Nephron progenitor cell (in vitro differentiated cells): ENCODE measurements around the gene MPST.

Source experiments
- DNase-seq: peaks from one replicate; pipeline ENCODE4 v3.0.0; 2021
- H3K27ac Mint-ChIP-seq: 2 replicates; pipeline ENCODE4 v1.8.0; 2021; ENCODE audit warnings: mild to moderate bottlenecking, moderate library complexity, mixed read lengths
- H3K27me3 Mint-ChIP-seq: 2 replicates; pipeline ENCODE4 v1.8.0; 2021; ENCODE audit warnings: mild to moderate bottlenecking, low read depth, mixed read lengths; ENCODE audit not compliant: poor library complexity
- H3K36me3 Mint-ChIP-seq: 2 replicates; pipeline ENCODE4 v1.8.0; 2021; ENCODE audit warnings: low read depth, mixed read lengths
- H3K4me1 Mint-ChIP-seq: 2 replicates; pipeline ENCODE4 v1.8.0; 2021; ENCODE audit warnings: mixed read lengths
- H3K4me3 Mint-ChIP-seq: 2 replicates; pipeline ENCODE4 v1.8.0; 2021; ENCODE audit warnings: mild to moderate bottlenecking, moderate library complexity, mixed read lengths
- H3K9me3 Mint-ChIP-seq: 2 replicates; pipeline ENCODE4 v1.8.0; 2021; ENCODE audit warnings: mild to moderate bottlenecking, moderate library complexity, mixed read lengths
- TF ChIP-seq, protein P1 (sequence below): fragments of 200-600 bp; sonication (generic); IDR thresholded peaks from 2 replicates; pipeline ENCODE4 v1.5.0; 2021; ENCODE audit warnings: antibody characterized with exemption

The MPST gene

DNA sequence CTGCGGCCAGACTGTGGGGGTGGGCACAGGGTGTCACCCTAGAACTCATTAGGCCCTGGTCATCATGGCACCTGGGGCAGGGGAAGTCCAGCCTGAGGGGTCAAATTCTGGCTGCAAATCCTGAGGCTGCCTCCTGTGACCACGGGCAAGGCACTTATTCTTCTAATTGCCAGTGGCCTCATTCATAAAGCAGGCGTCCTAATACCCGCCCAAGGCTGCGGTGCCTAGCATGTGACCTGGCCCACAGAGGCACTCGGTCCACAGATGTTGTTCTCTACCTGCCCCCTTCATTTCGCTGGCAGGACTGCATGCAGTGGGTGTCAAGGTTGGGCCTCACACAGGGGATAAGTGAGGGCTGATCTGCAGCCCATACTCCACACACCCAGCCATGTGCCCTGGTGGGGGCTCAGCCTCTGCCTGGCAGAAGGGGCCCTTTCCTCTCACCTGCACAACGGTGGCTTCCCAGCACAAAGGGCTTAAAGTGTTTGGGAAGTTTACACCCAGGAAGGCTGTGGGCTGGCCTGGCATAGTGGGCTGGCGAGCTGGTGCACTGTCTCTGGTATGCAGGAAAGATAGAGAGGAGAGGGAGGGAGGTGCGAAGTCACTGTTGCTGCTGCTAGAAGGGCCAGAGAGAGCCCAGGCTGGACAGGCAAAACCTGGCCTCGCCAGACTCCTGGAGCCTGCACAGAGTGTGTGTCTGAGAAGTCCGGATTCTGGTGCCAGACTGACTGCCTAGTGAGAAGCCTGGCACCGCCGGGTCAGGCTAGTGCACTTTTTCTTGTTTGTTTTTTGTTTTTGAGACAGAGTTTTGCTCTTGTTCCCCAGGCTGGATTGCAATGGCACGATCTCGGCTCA is 3.2 kb downstream of the MPST start:
- Mint-ChIP-seq H3K36me3 (peaks cover 35% of the 10 kb centered on the region), H3K4me1 (peaks cover 55% of the 10 kb centered on the region), H3K9me3 (no peaks in the 10 kb centered on the region), H3K27ac (no peak overlapping the region), H3K4me3 (no peak overlapping the region), H3K27me3 (no peaks in the 10 kb centered on the region)
- TF ChIP-seq, protein P1, sequence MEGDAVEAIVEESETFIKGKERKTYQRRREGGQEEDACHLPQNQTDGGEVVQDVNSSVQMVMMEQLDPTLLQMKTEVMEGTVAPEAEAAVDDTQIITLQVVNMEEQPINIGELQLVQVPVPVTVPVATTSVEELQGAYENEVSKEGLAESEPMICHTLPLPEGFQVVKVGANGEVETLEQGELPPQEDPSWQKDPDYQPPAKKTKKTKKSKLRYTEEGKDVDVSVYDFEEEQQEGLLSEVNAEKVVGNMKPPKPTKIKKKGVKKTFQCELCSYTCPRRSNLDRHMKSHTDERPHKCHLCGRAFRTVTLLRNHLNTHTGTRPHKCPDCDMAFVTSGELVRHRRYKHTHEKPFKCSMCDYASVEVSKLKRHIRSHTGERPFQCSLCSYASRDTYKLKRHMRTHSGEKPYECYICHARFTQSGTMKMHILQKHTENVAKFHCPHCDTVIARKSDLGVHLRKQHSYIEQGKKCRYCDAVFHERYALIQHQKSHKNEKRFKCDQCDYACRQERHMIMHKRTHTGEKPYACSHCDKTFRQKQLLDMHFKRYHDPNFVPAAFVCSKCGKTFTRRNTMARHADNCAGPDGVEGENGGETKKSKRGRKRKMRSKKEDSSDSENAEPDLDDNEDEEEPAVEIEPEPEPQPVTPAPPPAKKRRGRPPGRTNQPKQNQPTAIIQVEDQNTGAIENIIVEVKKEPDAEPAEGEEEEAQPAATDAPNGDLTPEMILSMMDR, result no peak
- no peak for DNase-seq

DNA sequence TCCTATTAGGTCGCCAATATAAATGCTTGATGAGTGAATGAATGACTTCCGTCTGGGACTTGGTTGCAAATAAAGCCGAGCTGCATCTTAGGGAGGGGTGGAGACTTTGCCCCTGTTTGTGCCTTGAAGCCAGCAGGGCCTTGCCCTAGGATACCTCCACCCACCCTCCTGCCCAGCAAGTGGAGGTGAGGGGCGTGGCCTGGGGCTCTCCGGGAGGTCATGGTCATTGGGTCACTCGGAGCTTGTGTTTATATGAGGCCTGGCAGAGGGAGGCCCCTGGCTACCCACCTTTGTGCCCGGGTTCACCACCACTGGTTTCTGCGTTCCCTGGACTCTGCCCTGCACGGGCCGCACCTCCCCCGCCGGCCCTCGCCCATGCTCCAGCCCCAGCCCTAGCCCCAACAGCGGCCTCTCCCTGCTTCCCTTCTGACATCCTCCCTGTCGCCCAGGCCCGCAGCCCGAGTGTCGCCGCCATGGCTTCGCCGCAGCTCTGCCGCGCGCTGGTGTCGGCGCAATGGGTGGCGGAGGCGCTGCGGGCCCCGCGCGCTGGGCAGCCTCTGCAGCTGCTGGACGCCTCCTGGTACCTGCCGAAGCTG is 4.3 kb downstream of the MPST start:
- Mint-ChIP-seq H3K9me3 (no peaks in the 10 kb centered on the region), H3K4me3 (no peak overlapping the region), H3K36me3 (peaks cover 38% of the 10 kb centered on the region), H3K4me1 (peaks cover 46% of the 10 kb centered on the region), H3K27me3 (no peaks in the 10 kb centered on the region), H3K27ac (peak overlapping the region; percentile 59)
- no peak for DNase-seq
- TF ChIP-seq, protein P1, result no peak

DNA sequence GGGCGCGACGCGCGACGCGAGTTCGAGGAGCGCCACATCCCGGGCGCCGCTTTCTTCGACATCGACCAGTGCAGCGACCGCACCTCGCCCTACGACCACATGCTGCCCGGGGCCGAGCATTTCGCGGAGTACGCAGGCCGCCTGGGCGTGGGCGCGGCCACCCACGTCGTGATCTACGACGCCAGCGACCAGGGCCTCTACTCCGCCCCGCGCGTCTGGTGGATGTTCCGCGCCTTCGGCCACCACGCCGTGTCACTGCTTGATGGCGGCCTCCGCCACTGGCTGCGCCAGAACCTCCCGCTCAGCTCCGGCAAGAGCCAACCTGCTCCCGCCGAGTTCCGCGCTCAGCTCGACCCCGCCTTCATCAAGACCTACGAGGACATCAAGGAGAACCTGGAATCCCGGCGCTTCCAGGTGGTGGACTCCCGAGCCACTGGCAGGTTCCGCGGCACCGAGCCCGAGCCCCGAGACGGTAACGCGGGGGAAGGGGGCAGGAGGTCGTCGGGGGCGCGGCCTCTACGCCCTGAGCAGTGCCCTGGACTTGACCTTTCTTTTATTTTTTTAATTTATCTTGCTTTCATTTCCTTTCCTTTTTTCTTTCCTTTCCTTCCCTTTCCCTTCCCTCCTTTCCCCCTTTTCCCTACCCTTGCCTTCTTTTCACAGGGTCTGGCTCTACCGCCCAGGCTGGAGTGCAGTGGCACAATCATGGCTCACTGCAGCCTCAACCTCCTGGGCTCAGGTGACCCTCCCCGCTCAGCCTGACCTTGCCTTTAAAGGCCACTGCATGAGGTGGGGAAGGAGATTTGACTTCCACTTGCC is 5.0 kb downstream of the MPST start:
- TF ChIP-seq, protein P1, result no peak
- DNase-seq, result no peak
- H3K4me1 Mint-ChIP-seq, result peaks cover 46% of the 10 kb centered on the region
- H3K27ac Mint-ChIP-seq, result peak overlapping the region; percentile 95
- no peak overlapping the region for H3K4me3 Mint-ChIP-seq
- H3K27me3 Mint-ChIP-seq, result no peaks in the 10 kb centered on the region
- peaks cover 38% of the 10 kb centered on the region for H3K36me3 Mint-ChIP-seq
- H3K9me3 Mint-ChIP-seq, result no peaks in the 10 kb centered on the region

DNA sequence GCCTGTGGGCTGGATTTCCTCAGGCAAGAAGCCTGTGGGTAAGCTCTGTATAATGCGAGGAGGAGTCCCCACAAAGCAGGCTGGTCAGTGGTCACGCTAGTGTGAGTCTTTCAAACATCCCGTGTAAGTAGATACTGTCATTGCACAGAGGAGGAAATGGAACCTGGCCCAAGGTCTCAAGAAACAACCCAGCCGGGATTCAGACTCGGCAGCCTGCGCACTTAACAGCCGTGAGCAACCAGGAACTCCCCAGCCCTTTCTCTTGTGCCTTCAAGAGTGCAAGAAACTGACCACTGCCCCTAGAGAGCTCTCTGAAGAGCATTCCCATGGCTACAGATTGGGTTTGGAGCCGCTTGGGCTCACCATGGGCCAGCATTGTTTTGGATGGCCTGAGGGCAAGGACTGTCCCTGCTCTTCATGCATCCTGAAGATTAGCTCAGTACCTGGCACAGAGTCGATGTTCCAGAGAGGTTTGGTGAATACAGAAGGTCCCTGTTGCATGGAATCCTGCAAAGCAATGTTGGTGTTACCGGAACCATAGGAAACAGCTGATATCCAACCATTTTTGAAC is 6.0 kb downstream of the MPST start:
- Mint-ChIP-seq H3K36me3 (peaks cover 38% of the 10 kb centered on the region), H3K27ac (peak overlapping the region; percentile 95), H3K4me1 (peaks cover 38% of the 10 kb centered on the region), H3K4me3 (no peak overlapping the region), H3K9me3 (no peaks in the 10 kb centered on the region), H3K27me3 (peaks cover under 1% of the 10 kb centered on the region)
- no peak for DNase-seq
- TF ChIP-seq, protein P1, result no peak

DNA sequence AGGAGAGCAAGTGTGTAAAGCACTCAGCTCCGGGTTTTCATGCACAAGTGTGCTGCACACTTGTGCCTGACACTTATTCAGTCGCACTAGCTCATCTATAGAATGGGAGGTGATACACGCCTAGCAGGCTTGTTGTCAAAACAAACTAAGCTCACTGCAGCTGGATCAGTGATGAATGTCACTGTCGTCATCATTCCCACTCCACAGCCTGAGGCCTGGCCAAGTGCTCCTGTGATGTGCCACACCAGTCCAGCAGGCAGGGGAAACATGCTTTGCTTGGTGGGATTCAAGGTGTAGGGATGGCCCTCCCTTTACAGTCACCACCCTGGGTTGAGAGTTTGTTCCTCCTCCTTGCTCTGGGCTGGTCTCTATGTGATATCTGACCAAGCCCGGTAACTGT is 6.8 kb downstream of the MPST start:
- Mint-ChIP-seq H3K27me3 (peaks cover 2% of the 10 kb centered on the region), H3K9me3 (no peaks in the 10 kb centered on the region), H3K4me3 (no peak overlapping the region), H3K4me1 (peaks cover 33% of the 10 kb centered on the region), H3K36me3 (peaks cover 38% of the 10 kb centered on the region), H3K27ac (no peak overlapping the region)
- no peak for DNase-seq
- TF ChIP-seq, protein P1, result no peak
